Measurements from ENCODE around the gene SRD5A2.

GRCh38 chr2:31561823-31562222, 18.9 kb downstream of the SRD5A2 start:
- TF ChIP-seq POLR2A (IDR thresholded peaks at IDR 0.05), result no peak
- no peak for TF ChIP-seq CTCF (IDR thresholded peaks at IDR 0.05)
